CD8-positive, alpha-beta memory T cell (primary cell): ENCODE data around the gene CLCF1. TPM values are rescaled to one million over a fixed set of nuclear protein-coding genes. Genes with fewer than 3 reads are reported as not detected.

Experiments
- CTCF ChIA-PET: fragments of 350-600 bp; sonication (Branson Sonifier 250); formaldehyde crosslinking; loops from one replicate; lab custom pipeline; 2021; ENCODE audit warnings: antibody characterized with exemption; lab: Charles Lee
- POLR2A ChIA-PET: fragments of 350-600 bp; sonication (Branson Sonifier 250); formaldehyde crosslinking; loops from one replicate; lab custom pipeline; 2021; ENCODE audit warnings: antibody characterized with exemption; lab: Charles Lee
- DNase-seq, 5 donors: peaks; one replicate each; pipeline versions ENCODE4 v3.0.0 to v3.0.0-alpha.2; 2020 to 2022; ENCODE audit warnings: mixed read lengths in 1 of 5
- H3K27ac ChIP-seq: one replicate; pipeline ENCODE4 v1.7.0; 2013; ENCODE audit warnings: low read depth, mild to moderate bottlenecking, low read length, moderate library complexity
- H3K27me3 ChIP-seq: 2 replicates; pipeline ENCODE4 v1.7.0; 2013; ENCODE audit warnings: low read length, mild to moderate bottlenecking; ENCODE audit not compliant: insufficient read depth, poor library complexity, severe bottlenecking
- H3K36me3 ChIP-seq: 2 replicates; pipeline ENCODE4 v1.7.0; 2013; ENCODE audit warnings: mild to moderate bottlenecking, low read length, moderate library complexity; ENCODE audit not compliant: insufficient read depth
- H3K4me1 ChIP-seq: 2 replicates; pipeline ENCODE4 v1.7.0; 2013; ENCODE audit warnings: mild to moderate bottlenecking, low read length, moderate library complexity; ENCODE audit not compliant: insufficient read depth
- H3K4me3 ChIP-seq: 2 replicates; pipeline ENCODE4 v1.7.0; 2013; ENCODE audit warnings: mild to moderate bottlenecking, low read length
- H3K9me3 ChIP-seq: 2 replicates; pipeline ENCODE4 v1.7.0; 2013; ENCODE audit warnings: mild to moderate bottlenecking, low read length
- H3K27ac Mint-ChIP-seq, 8 donors: one replicate each; pipeline ENCODE4 v1.8.0; 2020 to 2021; ENCODE audit warnings: mixed read lengths in 8 of 8, mild to moderate bottlenecking in 6 of 8, inconsistent platforms in 3 of 8, moderate library complexity in 3 of 8
- H3K27me3 Mint-ChIP-seq, 2 donors: one replicate each; pipeline ENCODE4 v1.8.0; 2020 to 2021; ENCODE audit warnings: mixed read lengths in 2 of 2, mild to moderate bottlenecking in 1 of 2, moderate library complexity in 1 of 2
- H3K36me3 Mint-ChIP-seq, 3 donors: one replicate each; pipeline ENCODE4 v1.8.0; 2020 to 2021; ENCODE audit warnings: mixed read lengths in 3 of 3, inconsistent platforms in 1 of 3, mild to moderate bottlenecking in 1 of 3
- H3K4me1 Mint-ChIP-seq, 3 donors: one replicate each; pipeline ENCODE4 v1.8.0; 2020 to 2021; ENCODE audit warnings: mixed read lengths in 3 of 3, inconsistent platforms in 1 of 3, mild to moderate bottlenecking in 1 of 3
- H3K4me3 Mint-ChIP-seq, 7 donors: one replicate each; pipeline ENCODE4 v1.8.0; 2020 to 2021; ENCODE audit warnings: mixed read lengths in 7 of 7, mild to moderate bottlenecking in 6 of 7, moderate library complexity in 4 of 7, inconsistent platforms in 2 of 7
- H3K9me3 Mint-ChIP-seq, 5 donors: one replicate each; pipeline ENCODE4 v1.8.0; 2020 to 2022; ENCODE audit warnings: mixed read lengths in 5 of 5, mild to moderate bottlenecking in 3 of 5, moderate library complexity in 2 of 5, inconsistent platforms in 1 of 5
- polyA plus RNA-seq: library from polyadenylated mRNA; unstranded; fragments of 300-500 nt; fragmentation: Illumina TruSeq; gene quantifications from one replicate; pipeline ENCODE4 v1.2.3, GENCODE V29; 2021
- total RNA-seq, 2 experiments: library from RNA; stranded (reverse); gene quantifications; one replicate each; pipeline ENCODE4 v1.2.3, GENCODE V29; 2021

CLCF1 gene
- total and polyA plus RNA-seq, 3 experiments from 2014 or later: 3.5 to 4.6 (median 4.2) TPM

DNA sequence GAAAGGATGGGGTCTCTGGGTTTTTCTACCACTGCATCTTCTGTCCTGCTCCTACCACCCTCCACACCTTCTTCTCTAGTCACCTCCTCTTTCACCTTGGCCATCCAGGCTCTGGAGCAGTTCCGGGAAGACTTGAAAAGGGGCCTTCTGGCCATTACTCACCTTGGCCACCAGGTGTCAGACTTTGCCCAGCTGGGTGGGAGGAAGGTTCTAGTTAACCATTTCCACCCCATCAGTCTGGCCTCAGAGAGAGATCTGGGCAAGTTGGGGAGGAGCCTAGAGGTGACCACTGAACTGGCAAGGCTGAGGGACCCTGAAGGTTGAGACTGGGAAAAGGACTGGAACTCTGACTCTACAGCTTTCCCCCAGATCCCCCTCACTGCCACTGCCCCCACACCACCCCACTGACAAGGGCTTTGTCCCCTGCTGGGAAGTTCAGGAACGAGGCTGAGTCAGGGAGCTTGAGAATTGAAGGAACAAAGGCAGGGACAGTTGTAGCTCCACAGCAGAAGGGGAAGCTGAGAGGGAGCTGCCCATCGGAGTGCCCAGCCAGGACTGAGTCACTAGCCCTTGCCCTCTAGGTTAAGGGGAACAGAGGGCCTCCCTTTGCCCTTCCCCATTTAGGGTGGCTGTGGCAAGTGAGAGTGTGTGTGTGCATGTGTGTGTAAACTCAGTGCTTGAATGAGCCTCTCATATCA, 16.4 kb downstream of the CLCF1 start:
- H3K4me1 Mint-ChIP-seq: peaks cover 23 to 43% (median 29%) of the 10 kb centered on the region in 3 donors
- CTCF ChIA-PET: interaction anchor here (0.7 to 19.6 kb wide), 13 partner anchors 8 to 119 kb away, joined by 3 to 860 read pairs (median 3); partner anchors contain the start of genes CLCF1, PPP1CA, PTPRCAP and RAD9A
- no peaks in the 10 kb centered on the region for H3K9me3 Mint-ChIP-seq
- peaks cover 0 to 8% (median 0%) of the 10 kb centered on the region in 3 donors for H3K36me3 Mint-ChIP-seq
- POLR2A ChIA-PET: interaction anchor here (1.7 to 1.8 kb wide), 2 partner anchors 17 to 26 kb away, joined by 4 to 11 read pairs; partner anchors contain the start of gene CLCF1
- no peak overlapping the region for H3K27ac ChIP-seq
- H3K36me3 ChIP-seq: no peaks in the 10 kb centered on the region
- peaks cover 36% of the 10 kb centered on the region for H3K4me1 ChIP-seq
- H3K27ac Mint-ChIP-seq: peak overlapping the region; percentile 48 to 85 (median 75)
- DNase-seq: peak; percentile 50 to 81 (median 64)
- H3K4me3 ChIP-seq: no peak overlapping the region
- no peaks in the 10 kb centered on the region for H3K9me3 ChIP-seq
- no peaks in the 10 kb centered on the region for H3K27me3 Mint-ChIP-seq
- H3K4me3 Mint-ChIP-seq: peak overlapping the region in 2 of 7 donors; percentile 5 to 15
- no peaks in the 10 kb centered on the region for H3K27me3 ChIP-seq

GRCh38 chr11:67356387-67356863, 17.0 kb downstream of the CLCF1 start:
- Histone ChIP-seq H3K27ac (no peak overlapping the region), H3K9me3 (no peaks in the 10 kb centered on the region), H3K4me3 (no peak overlapping the region), H3K4me1 (peaks cover 42% of the 10 kb centered on the region), H3K36me3 (no peaks in the 10 kb centered on the region), H3K27me3 (no peaks in the 10 kb centered on the region)
- H3K4me3 Mint-ChIP-seq: peak overlapping the region in 1 of 7 donors; percentile 15
- no peaks in the 10 kb centered on the region for H3K9me3 Mint-ChIP-seq
- H3K36me3 Mint-ChIP-seq: peaks cover 0 to 9% (median 0%) of the 10 kb centered on the region in 3 donors
- no peaks in the 10 kb centered on the region for H3K27me3 Mint-ChIP-seq
- peak overlapping the region; percentile 48 to 85 (median 75) for H3K27ac Mint-ChIP-seq
- POLR2A ChIA-PET: interaction anchor here (1.7 to 1.8 kb wide), 2 partner anchors 17 to 26 kb away, joined by 4 to 11 read pairs; partner anchors contain the start of gene CLCF1
- H3K4me1 Mint-ChIP-seq: peaks cover 25 to 47% (median 33%) of the 10 kb centered on the region in 3 donors
- CTCF ChIA-PET: interaction anchor here (0.8 to 19.6 kb wide), 12 partner anchors 9 to 120 kb away, joined by 3 to 860 read pairs (median 3); partner anchors contain the start of genes CLCF1, PPP1CA, PTPRCAP and RAD9A
- DNase-seq: no peak

DNA sequence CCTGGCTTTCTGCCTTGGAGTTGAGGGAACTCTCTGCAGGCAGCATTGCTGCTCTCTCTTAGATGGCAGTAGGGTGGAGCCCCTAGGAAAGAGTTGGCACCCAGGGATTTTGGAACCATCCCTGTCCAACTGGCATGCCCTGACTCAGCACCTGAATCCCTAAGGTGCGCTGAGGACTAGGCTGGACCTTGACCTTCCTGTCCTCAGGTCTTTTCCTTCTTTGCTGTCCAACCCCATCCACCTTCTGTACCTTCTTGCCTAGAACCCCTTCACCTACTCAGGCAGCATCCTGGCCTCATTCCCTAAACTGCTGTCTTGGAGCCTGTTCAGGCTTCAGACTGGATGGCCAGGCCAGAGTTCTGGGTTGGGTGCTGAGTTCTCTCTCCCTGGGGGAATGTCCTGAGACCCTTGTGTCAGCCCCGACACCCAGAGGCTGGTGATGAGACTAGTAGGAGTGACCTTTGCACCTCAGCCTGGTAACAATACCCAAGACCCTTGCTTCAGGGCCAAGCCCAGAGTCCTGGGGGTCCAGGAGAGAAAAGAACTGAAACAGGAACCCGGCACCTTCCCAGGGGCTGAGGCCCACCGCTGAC, 17.5 kb downstream of the CLCF1 start:
- peak overlapping the region in 3 of 8 donors; percentile 17 to 87 (median 59) for H3K27ac Mint-ChIP-seq
- H3K36me3 Mint-ChIP-seq: peaks cover 0 to 12% (median 0%) of the 10 kb centered on the region in 3 donors
- H3K4me1 Mint-ChIP-seq: peaks cover 29 to 50% (median 38%) of the 10 kb centered on the region in 3 donors
- Histone ChIP-seq H3K9me3 (no peaks in the 10 kb centered on the region), H3K36me3 (no peaks in the 10 kb centered on the region), H3K4me3 (no peak overlapping the region), H3K27me3 (no peaks in the 10 kb centered on the region), H3K4me1 (peaks cover 47% of the 10 kb centered on the region), H3K27ac (peak overlapping the region; percentile 96)
- POLR2A ChIA-PET: interaction anchor here (0.5 to 3.7 kb wide), 4 partner anchors 26 to 109 kb away, joined by 3 to 25 read pairs (median 4); partner anchors contain the start of gene RAD9A
- no peaks in the 10 kb centered on the region for H3K27me3 Mint-ChIP-seq
- H3K9me3 Mint-ChIP-seq: no peaks in the 10 kb centered on the region
- CTCF ChIA-PET: interaction anchor here (0.8 to 19.6 kb wide), 11 partner anchors 9 to 120 kb away, joined by 3 to 860 read pairs (median 3); partner anchors contain the start of genes CLCF1, PPP1CA, PTPRCAP and RAD9A
- DNase-seq: no peak
- H3K4me3 Mint-ChIP-seq: peak overlapping the region in 1 of 7 donors; percentile 40

DNA sequence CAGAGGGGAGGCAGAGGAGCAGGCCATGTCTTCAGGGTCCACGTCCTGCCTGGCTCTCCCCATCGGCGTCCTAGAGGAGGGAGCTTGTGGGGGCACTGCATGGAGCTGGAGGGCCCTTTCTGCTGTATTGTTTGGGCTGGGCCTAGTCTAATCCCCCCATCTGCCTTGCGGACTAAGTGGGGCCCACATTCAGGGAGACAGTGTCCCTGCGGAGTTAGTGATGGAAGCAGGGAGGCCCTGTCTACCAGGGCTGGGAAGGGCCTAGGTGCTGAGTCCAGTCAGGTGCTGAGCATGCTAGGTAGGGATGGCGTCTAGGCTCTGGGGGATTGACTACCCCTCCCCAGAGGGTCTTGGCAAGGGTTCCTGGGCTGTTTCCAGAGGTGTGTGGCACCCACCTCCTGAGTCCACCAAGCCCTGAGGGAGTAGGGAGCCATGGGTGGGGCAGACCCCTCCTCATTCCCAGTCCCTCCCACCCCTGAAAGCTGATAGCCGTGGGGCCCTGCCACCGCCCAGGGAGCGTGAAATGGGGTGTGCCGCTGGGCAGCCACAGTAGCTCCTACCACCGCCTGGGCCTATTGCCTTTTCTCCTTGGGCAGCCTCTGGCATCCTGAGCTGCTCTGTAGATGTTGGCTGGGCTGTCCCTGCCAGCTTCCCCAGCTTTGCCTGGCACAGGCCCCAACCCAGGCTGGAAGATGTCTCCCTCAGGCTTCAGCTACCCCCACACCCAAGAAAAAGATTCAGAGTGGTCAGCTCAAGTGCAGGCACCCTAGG, 18.2 kb downstream of the CLCF1 start:
- H3K36me3 ChIP-seq: no peaks in the 10 kb centered on the region
- H3K27ac ChIP-seq: peak overlapping the region; percentile 96
- no peaks in the 10 kb centered on the region for H3K9me3 ChIP-seq
- Mint-ChIP-seq H3K27ac (peak overlapping the region in 7 of 8 donors; percentile 59 to 99 (median 98)), H3K36me3 (peaks cover 0 to 12% (median 0%) of the 10 kb centered on the region in 3 donors), H3K27me3 (no peaks in the 10 kb centered on the region), H3K4me1 (peaks cover 29 to 52% (median 39%) of the 10 kb centered on the region in 3 donors), H3K4me3 (peak overlapping the region in 1 of 7 donors; percentile 24), H3K9me3 (no peaks in the 10 kb centered on the region)
- ChIA-PET POLR2A (interaction anchor here (0.5 to 3.7 kb wide), 3 partner anchors 26 to 110 kb away, joined by 3 to 25 read pairs (median 5); partner anchors contain the start of gene RAD9A), CTCF (interaction anchor here (1.4 to 19.6 kb wide), 5 partner anchors 9 to 81 kb away, joined by 4 to 860 read pairs (median 7); partner anchors contain the start of genes CLCF1 and RAD9A)
- DNase-seq: no peak
- peaks cover 50% of the 10 kb centered on the region for H3K4me1 ChIP-seq
- H3K4me3 ChIP-seq: no peak overlapping the region
- no peaks in the 10 kb centered on the region for H3K27me3 ChIP-seq

DNA sequence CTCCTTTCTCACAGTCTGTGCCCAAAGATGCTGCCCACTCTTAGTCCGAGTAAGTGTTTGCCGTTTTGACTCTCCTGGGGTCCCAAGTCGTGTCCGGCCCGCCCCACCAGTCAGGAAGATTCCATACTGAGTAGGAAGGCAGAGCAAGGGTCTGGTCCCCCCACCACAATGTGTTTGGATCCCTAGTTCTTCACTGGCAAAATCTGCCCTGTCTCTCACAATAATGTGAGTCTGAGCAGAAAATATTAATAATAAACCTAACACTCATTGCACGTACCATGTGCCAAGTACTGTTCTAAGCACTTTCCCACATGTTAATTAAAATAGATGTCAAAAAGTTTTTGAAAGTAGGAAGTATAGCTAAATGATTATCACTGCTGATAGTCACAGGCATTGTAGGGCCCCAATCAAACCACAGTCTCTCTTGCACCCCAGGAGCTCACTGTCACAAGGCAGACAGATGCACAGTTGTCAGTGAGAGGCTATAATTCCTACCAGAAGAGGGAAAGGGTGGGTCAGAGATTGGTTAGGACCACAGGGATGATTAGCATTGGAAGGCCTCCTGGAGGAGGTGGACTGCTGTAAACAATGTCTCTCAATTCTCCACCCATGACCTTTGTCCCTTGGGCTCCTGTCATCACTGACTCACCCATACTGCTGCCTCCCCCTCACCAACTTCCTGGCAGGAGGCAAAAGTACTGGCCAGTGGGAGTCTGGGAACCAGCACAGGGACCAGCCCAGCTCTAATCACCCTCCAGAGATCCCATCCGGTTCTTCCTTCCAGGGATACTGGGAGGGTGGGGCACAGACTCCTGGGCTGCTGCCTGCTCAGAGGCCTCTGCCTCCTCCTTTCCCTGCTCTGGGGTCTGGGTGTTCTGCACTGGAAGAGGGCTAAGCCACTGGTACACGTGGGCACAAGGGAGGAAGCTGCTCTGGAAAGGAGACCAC, 19.0 kb downstream of the CLCF1 start:
- H3K4me3 Mint-ChIP-seq: peak overlapping the region; percentile 92 to 98 (median 95)
- no peaks in the 10 kb centered on the region for H3K36me3 ChIP-seq
- H3K4me3 ChIP-seq: peak overlapping the region; percentile 96
- CTCF ChIA-PET: interaction anchor here (0.7 to 19.6 kb wide), 9 partner anchors 8 to 101 kb away, joined by 3 to 860 read pairs (median 8); partner anchors contain the start of genes CLCF1, PPP1CA and RAD9A
- no peaks in the 10 kb centered on the region for H3K27me3 ChIP-seq
- peak overlapping the region; percentile 96 for H3K27ac ChIP-seq
- H3K36me3 Mint-ChIP-seq: peaks cover 0 to 12% (median 0%) of the 10 kb centered on the region in 3 donors
- H3K4me1 ChIP-seq: peaks cover 50% of the 10 kb centered on the region
- POLR2A ChIA-PET: interaction anchor here (0.5 to 4.1 kb wide), 17 partner anchors 8 to 113 kb away, joined by 3 to 51 read pairs (median 8); partner anchors contain the start of genes ANKRD13D, CLCF1, PPP1CA and PTPRCAP
- H3K4me1 Mint-ChIP-seq: peaks cover 33 to 61% (median 46%) of the 10 kb centered on the region in 3 donors
- H3K9me3 Mint-ChIP-seq: no peaks in the 10 kb centered on the region
- H3K9me3 ChIP-seq: no peaks in the 10 kb centered on the region
- H3K27me3 Mint-ChIP-seq: no peaks in the 10 kb centered on the region
- no peak for DNase-seq
- H3K27ac Mint-ChIP-seq: peak overlapping the region; percentile 94 to 99 (median 98)

- Mint-ChIP-seq H3K27me3 (no peaks in the 10 kb centered on the region), H3K9me3 (no peaks in the 10 kb centered on the region), H3K4me3 (peak within 1 kb of the TSS; percentile 92 to 98 (median 95)), H3K4me1 (peaks cover 35 to 69% (median 55%) of the 10 kb centered on the region in 3 donors), H3K36me3 (peaks cover 0 to 12% (median 2%) of the 10 kb centered on the region in 3 donors), H3K27ac (peak within 1 kb of the TSS; percentile 97 to 99 (median 98))
- H3K27me3 ChIP-seq: no peaks in the 10 kb centered on the region
- ChIA-PET POLR2A (interaction anchor here (0.5 to 4.1 kb wide), 29 partner anchors 9 to 791 kb away, joined by 3 to 51 read pairs (median 5); partner anchors contain the start of genes AIP, ANKRD13D, CLCF1 and KDM2A), CTCF (interaction anchor here (0.6 to 19.6 kb wide), 14 partner anchors 11 to 152 kb away, joined by 3 to 860 read pairs (median 7); partner anchors contain the start of genes CLCF1, PITPNM1, PPP1CA and PTPRCAP)
- peaks cover 50% of the 10 kb centered on the region for H3K4me1 ChIP-seq
- H3K4me3 ChIP-seq: peak within 1 kb of the TSS; percentile 96
- no peaks in the 10 kb centered on the region for H3K9me3 ChIP-seq
- peak within 1 kb of the TSS; percentile 96 for H3K27ac ChIP-seq
- DNase-seq: peak; percentile 92 to 97 (median 96)
- H3K36me3 ChIP-seq: no peaks in the 10 kb centered on the region
Observed at GRCh38 chr11:67353317-67354074, 19.9 kb downstream of the CLCF1 start, which contains the start of gene POLD4. Gene POLD4, minus strand, starts transcription at chr11:67353546. Its CDS starts 147 bp downstream, at chr11:67353399.
